T-helper 1 cell treated with Interleukin-12 subunit alpha and Interleukin-12 subunit beta and Interleukin-4 antibody, amounts not matched to agents 30 ng/mL and 1 ng/mL, for 36 hours (primary cell): ENCODE data around the gene MTA2. TPM values are rescaled to one million over a fixed set of nuclear protein-coding genes. Genes with fewer than 3 reads are reported as not detected.

Source experiments
- intact Hi-C: fragments of 100-400 bp; cut with micrococcal nuclease; formaldehyde crosslinking; loops from one replicate; pipeline ENCODE4 v1.15.1; 2024
- total RNA-seq: library from RNA; stranded (reverse); gene quantifications from 2 replicates; pipeline ENCODE4 v1.2.3, GENCODE V29; 2022

MTA2 gene
- total RNA-seq, 1 donor from 2014 or later: 235 TPM

- intact Hi-C loops: loop anchor here (1.0 to 5.0 kb wide), 4 partner anchors 9 to 159 kb away; partner anchors contain the start of genes C11orf98, CSKMT and TAF6L
These were observed 11.7 kb upstream of the MTA2 start for GRCh38 chr11:62613291-62613778.

GRCh38 chr11:62612366-62613290 is 11.0 kb upstream of the MTA2 start, which contains the start of the genes EML3 and ROM1:
Gene EML3, minus strand, starts transcription at chr11:62612775. Its CDS starts 318 bp downstream, at chr11:62612457.
Gene ROM1, plus strand, starts transcription at chr11:62613257. Its CDS starts 25 bp downstream, at chr11:62613282.
- intact Hi-C loops: loop anchor here (1.0 to 5.0 kb wide), 9 partner anchors 10 to 160 kb away; partner anchors contain the start of genes C11orf98, CSKMT, GANAB and MTA2

- intact Hi-C loops: loop anchor here (1.0 to 5.0 kb wide), 7 partner anchors 11 to 160 kb away; partner anchors contain the start of genes C11orf98, CSKMT, GANAB and MTA2
These were observed 10.2 kb upstream of the MTA2 start for GRCh38 chr11:62611705-62612365.

GRCh38 chr11:62610814-62611704 is 9.4 kb upstream of the MTA2 start:
- intact Hi-C loops: loop anchor here (5.0 kb wide), 1 partner anchor 161 kb away; the partner anchor contains the start of gene TAF6L

GRCh38 chr11:62610403-62610802 is 8.7 kb upstream of the MTA2 start:
- intact Hi-C loops: loop anchor here (5.0 kb wide), 1 partner anchor 162 kb away; the partner anchor contains the start of gene TAF6L

GRCh38 chr11:62608776-62609175 is 7.1 kb upstream of the MTA2 start:
- intact Hi-C loops: no loop called here

GRCh38 chr11:62607714-62608113 is 6.0 kb upstream of the MTA2 start:
- intact Hi-C loops: no loop called here

- intact Hi-C loops: no loop called here
These were observed 4.2 kb upstream of the MTA2 start for GRCh38 chr11:62605902-62606301.

GRCh38 chr11:62605467-62605866 is 3.8 kb upstream of the MTA2 start:
- intact Hi-C loops: no loop called here

- intact Hi-C loops: no loop called here
These were observed 2.9 kb upstream of the MTA2 start for GRCh38 chr11:62604460-62605120.

- intact Hi-C loops: no loop called here
These were observed 2.2 kb upstream of the MTA2 start for GRCh38 chr11:62603776-62604299.

- intact Hi-C loops: no loop called here
These were observed 1.4 kb upstream of the MTA2 start for GRCh38 chr11:62603072-62603408.

GRCh38 chr11:62602141-62603071 is 741 bp upstream of the MTA2 start:
- intact Hi-C loops: no loop called here

GRCh38 chr11:62601122-62601371 is 618 bp downstream of the MTA2 start:
- intact Hi-C loops: loop anchor here (1.0 kb wide), 3 partner anchors 11 to 240 kb away; partner anchors contain the start of genes C11orf98, CSKMT and EML3

- intact Hi-C loops: loop anchor here (1.0 kb wide), 3 partner anchors 12 to 241 kb away; partner anchors contain the start of genes C11orf98, CSKMT and EML3
These were observed 1.1 kb downstream of the MTA2 start for GRCh38 chr11:62600367-62601121.

GRCh38 chr11:62599901-62600300 is 1.8 kb downstream of the MTA2 start:
- intact Hi-C loops: loop anchor here (1.0 to 10.0 kb wide), 16 partner anchors 9 to 1585 kb away; partner anchors contain the start of genes GANAB, HNRNPUL2, INTS5 and STIP1

- intact Hi-C loops: loop anchor here (1.0 to 10.0 kb wide), 16 partner anchors 8 to 1586 kb away; partner anchors contain the start of genes GANAB, HNRNPUL2, INTS5 and STIP1
These were observed 2.5 kb downstream of the MTA2 start for GRCh38 chr11:62599069-62599696.
